Occipital lobe (tissue), 2 donors: ENCODE data around the gene VAMP4. TPM values are rescaled to one million over a fixed set of nuclear protein-coding genes. Genes with fewer than 3 reads are reported as not detected.

Experiments used
- DNase-seq: peaks from one replicate; lab custom pipeline; 2025; lab: John Stamatoyannopoulos, UW
- total RNA-seq: library from RNA; depleted of rRNA; stranded (reverse); fragments of >200 nt; gene quantifications from one replicate; pipeline ENCODE4 v1.2.3, GENCODE V29; 2014

VAMP4 gene, protein sequence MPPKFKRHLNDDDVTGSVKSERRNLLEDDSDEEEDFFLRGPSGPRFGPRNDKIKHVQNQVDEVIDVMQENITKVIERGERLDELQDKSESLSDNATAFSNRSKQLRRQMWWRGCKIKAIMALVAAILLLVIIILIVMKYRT
- total RNA-seq = 22.3 TPM

DNA sequence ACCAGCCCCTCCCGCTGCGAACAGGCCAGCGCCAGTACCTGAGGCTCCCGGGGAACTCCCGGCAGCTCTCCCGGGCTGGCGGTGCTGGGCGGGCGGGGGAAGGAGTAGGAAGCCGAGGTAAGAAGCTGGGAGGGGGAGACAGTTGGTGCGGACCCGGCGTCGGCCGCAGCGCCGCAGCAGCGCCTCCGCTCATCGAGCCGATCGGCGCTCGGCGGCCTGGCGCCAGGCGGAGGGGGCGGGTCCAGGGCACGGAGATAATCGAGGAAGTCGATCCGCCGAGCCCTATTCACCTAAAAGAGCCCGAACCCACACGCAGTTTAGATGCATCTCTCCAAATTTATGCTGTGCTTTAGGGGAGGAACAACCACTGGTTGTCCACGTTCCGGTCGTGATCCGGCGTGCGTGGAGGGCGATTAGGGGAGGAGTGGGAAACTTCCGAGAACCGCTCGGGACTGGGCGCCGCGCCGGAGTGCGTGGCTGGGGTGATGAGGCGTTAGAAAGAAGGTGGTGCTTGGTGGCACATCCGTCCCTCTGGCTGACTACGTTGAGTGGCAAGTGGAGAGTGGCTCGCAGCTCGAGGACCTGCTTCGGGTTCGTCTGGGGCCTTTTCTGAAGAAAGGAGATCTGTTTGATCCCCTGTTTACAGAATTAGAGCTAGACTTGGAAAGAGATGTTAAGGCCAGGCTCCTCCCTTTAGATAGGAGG is at the start of gene VAMP4:
Gene VAMP4 (minus strand): TSS at position 194 of the 705 bp plus-strand sequence. CDS start 3,651 bp downstream, outside the sequence.
- DNase-seq = peak; percentile 89

DNA sequence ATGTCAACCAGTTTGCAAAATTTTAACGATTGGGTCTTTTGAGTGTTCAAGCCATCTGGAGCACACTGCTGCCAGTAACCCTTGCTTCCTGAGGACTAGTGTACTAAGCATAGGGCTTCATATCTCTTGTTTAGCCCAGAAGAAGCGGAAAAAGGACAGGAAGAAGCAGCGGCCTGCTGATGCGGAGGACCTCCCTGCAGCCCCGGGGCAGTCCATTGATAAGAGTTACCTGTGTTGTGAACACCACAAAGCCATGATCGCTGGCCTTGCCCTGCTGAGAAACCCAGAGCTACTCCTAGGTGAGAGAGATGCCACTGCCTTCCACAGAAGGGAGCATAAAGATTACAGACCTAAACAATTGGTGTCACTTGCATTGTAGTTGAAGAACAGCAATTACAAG is 48.5 kb upstream of the VAMP4 start:
- no peak for DNase-seq

DNA sequence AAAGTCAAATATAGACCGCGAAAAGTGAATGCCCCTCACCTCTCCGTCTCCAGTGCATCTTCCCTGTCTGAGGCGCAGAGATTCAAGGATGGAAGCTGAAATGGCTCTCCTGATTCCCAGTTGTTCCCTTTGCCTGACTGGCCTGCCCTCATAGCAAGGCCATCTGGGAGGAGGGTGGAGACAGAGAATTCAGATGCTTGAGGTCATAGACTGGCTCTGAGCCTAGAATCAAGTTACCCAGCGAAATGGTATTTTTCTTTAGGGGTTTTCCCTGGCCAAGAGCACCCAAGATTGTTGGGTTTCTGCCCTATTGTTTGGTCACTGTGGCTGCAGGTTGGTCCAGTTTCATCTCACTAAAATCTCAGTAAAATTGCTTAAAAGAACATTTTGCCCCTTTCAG is 46.8 kb upstream of the VAMP4 start:
- no peak for DNase-seq

DNA sequence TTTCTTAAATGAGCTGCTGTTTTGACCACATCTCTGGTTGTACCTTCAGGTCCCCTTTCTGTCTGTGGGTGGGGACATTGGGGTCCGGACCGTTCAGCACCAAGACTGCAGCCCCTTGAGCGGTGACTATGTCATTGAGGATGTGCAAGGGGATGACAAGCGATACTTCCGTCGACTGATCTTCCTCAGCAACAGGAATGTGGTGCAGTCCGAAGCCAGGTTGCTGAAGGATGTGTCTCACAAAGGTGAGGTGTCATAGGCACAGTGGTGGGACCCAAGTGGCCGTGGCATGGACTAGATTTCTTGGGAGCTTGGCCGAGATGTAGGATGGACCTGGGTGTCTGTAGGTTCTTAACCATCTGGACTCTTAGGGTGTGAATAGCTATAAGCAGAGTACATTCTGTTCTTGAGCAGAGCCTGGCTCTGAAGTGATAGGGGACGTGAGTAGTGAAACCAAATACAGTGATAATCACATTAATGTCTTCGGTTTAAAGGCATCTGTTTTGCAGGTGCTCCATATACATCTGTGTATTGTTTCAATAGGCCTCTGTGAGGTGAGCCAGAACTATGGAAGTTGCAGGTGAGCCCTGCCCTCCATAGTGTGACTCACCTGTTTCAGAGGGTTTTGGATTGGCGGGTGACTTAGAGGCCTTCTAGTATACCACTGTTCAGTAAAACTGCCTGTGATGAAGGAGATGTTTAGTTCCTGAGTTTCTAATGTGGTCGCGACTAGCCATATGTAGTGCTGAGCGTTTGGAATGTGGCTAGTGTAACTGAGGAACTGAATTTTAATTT is 46.0 kb upstream of the VAMP4 start:
- DNase-seq = no peak

DNA sequence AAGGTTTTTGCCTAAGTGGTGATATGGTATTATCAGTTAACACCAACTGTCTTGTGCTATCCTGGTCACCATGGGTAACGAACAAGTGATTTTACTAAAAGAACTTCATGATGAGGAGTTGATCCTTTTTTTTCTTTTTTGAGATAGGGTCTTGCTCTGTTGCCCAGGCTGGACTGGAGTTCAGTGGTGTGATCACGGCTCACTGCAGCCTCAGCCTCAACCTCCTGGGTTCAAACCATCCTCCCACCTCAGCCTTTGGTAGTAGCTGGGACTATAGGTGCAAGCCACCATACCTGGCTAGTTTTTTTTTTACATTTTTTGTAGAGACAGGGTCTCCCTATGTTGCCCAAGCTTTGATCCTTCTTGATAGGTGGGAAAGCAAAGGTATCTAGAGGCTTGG is 44.7 kb upstream of the VAMP4 start:
- DNase-seq = no peak

DNA sequence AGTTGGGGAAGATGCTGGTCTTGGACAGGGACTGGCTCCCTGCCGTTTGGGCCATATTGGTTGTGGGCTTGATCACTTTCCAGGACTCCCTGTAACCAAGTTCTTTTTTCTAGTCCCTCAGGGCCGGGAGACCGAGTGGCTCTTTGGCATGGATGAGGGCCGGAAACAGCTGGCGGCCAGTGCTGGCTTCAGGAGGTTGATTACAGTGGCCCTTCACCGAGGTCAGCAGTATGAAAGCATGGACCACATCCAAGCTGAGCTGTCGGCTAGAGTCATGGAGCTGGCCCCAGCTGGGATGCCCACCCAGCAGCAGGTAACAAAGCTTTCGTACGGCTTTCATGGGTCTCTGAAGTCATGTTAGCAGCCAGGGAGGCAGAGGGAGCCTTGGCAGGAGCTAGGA is 43.9 kb upstream of the VAMP4 start:
- DNase-seq = no peak

DNA sequence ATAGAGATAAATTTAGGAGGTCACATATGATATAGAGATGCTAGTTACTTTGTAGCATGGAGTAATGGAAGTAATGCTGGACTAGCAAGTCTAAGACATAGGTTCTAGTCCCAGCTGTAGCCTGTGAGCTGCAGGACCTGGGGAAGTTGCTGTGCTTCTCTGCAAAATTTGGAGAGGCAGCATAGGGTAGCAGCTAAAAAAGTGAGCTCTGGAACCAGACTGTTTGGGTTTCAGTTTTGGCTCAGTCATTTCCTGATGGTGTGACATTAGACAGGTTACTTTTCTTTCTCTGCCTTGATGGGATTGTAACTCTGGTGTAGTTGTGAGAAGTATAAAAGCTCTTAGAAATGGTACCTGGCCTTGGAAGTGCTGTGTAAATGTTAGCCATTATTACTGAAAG is 42.9 kb upstream of the VAMP4 start:
- DNase-seq = no peak

DNA sequence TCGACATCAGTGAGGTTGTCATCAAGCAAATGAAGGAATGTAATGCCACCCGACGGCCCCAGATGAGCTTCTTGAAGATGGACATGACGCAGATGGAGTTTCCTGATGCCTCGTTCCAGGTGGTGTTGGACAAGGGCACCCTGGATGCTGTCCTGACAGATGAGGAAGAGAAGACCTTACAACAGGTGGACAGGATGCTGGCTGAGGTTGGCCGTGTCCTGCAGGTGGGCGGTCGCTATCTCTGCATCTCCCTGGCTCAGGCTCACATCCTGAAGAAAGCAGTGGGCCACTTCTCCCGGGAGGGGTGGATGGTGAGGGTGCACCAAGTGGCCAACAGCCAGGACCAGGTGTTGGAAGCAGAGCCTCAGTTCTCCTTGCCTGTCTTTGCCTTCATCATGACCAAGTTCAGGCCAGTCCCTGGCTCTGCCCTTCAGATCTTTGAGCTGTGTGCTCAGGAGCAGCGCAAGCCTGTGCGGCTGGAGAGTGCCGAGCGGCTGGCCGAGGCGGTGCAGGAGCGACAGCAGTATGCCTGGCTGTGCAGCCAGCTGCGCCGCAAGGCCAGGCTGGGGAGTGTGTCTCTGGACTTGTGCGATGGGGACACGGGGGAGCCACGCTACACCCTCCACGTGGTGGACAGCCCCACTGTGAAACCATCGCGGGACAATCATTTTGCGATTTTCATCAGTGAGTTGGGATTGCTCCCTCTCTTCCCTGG is 42.1 kb upstream of the VAMP4 start:
- no peak for DNase-seq

DNA sequence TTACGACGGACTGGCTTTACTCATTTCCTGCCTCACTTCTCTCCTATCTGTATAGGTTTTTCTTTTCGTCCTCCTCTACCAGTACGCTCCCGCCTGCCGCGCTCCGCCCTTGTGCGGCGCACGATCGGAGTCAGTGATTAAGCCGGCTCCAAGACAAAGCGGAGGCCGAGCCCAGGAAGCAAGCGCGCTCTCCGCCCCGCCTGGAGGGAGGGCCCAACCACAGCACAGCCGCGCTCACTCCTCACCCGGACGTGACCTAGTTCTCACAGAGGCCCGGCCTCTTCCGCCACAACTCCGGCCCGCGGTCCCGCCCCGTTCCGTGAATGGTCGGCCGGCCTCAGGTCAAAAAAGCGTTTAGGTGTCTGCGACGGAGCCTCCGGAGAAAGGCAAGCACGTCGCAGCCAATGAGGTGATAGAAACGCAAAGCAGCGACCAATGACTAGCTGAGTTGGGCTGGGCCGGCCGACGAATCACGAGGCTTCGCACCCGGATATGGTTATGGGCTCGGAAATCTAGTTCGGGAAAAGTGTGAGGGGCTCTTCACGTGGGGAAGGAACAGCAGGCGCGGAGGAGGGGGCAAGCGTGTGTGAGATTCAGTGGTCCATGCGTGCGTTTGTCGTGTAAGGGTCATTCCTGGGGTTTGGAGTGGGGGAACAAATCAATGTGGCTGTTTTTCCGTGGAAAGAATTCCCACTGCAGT is 39.5 kb upstream of the VAMP4 start, which contains the start of gene METTL13:
Gene METTL13 (plus strand): TSS at position 485 of the 700 bp plus-strand sequence. CDS start 308 bp downstream, outside the sequence.
- DNase-seq = peak; percentile 99

DNA sequence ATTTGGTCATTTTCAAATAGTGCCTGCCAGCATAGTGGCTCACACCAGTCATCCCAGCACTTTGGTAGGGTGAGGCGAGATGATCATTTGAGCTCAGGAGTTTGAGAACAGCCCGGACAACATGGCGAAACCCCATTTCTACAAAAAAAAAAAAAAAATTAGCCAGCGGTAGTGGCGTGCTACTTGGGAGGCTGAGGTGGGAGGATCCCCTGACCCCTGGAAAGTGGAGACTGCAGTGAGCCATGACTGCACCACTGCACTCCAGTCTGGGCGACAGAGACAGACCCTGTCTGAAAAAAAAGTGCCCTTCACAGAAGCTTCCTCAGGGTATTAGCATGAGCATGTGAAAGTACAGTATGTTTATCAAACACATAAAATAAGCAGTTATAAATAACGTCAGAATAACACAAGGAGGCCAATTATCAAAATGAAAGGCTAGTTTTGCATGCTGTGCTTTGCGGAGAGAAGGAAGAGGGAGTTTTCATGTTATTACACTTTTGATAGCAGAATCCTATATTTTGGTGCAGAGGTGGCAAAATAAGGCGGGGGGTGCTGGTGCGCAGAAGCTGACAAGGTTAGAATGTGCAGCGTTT is 38.8 kb upstream of the VAMP4 start:
- DNase-seq = no peak

DNA sequence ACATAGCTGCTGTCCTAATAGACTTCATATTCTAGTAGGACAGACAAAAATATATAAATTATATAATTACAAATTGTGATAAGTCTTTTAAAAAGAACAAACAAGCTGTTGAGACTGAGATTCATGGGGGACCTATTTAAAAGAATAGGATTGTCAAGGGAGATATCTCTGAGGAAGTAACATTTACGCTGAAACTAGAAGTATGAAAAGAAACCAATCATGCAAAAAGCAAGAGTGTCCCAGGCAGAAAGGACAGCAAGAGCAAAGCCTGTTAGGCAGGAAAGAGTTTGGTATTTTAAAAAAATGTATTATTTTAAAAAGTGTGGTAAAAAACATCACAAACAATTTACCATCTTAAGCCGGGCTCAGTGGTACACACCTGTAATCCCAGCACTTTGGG is 30.4 kb upstream of the VAMP4 start:
- DNase-seq = no peak

DNA sequence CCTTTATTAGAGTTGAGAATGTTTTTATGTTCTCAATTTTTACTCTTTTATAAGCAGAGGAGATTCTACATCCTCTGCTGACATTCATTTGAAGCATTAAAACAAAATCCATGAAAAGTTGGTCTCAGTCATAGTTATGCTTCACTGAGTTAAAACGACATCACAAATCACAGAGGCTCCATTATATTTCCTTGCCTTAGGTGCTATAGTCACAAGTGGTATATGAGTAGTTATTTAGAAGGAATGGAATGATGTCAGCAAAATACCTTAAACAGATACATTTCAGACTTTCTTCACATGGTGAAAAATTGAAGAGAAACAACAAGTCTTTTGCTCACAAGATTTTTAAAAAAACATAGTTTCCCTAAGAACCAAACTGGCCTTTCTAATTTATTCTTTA is 27.9 kb upstream of the VAMP4 start:
- DNase-seq = no peak

DNA sequence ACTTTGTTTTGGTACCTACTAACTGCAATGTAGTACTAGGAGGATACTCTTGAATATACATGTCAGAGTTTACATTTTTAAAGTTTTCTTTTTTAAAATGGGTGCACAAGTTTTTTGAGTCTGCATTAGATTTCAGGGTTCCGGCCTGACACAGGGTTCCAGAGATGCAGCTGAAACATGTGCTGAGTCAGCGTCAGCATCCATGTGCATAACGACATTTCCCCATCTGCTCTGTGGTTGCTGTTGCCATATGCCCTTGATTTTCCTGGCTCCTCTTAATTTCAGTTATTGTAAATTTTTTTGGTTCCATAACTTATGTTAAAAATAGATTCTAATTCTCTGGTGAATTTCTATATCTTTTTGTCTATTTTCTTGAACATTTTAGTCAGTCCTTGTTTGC is 27.3 kb upstream of the VAMP4 start:
- DNase-seq = no peak

DNA sequence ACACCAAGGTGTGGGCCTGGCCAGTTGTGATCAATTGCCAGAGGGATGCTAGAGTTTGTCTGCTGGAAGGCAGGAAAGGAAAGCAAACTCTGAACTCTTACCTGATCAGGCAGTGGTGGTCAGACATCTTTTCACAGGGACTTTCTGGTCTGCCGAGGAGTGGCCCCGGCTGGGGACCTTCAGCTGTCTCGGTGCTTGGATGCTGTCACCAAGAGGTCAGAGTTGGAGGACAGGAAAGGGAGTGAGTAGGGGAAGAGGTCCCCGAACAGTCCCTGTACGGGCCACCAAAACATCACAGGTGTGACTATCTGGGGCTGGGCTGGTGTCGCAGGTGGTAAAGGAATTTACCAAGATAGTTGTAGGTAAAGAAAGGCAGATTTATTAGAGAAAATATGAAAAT is 21.9 kb upstream of the VAMP4 start:
- no peak for DNase-seq

DNA sequence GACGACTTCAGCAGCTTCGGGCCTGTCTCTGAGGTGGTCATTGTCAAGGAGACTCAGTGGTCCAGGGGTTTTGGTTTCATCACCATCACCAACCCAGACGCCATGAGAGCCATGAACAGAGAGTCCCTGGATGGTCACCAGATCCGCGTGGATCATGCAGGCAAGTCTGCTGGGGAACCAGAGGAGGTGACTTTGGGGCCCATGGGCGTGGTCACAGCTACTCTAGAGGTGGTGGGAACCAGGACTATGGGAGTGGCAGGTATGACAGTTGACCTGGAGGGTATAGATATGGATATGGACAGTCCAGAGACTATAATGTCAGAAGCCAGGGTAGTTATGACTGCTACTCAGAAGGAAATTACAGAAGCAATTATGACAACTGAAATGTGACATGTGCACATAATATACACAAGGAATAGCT is 20.3 kb upstream of the VAMP4 start:
- DNase-seq = no peak

DNA sequence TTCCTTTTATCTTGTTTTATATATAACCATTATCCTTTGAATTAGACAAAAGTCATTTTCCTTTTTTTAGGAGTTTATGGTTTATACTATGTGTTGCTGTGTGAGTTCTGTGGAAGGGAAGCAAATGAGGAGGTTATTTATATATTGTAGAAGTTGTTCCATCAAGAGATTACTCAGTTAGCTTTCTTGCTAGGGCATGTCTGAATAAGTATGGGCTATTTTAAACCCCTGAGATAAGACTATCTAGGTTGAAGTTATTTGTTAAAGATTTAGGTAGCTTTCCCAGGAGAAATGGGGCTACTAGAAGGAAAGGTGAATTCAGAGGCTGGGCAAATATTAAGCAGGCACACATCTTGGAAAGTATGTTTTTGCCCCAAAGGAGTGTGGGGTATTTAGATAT is 16.1 kb upstream of the VAMP4 start:
- no peak for DNase-seq

DNA sequence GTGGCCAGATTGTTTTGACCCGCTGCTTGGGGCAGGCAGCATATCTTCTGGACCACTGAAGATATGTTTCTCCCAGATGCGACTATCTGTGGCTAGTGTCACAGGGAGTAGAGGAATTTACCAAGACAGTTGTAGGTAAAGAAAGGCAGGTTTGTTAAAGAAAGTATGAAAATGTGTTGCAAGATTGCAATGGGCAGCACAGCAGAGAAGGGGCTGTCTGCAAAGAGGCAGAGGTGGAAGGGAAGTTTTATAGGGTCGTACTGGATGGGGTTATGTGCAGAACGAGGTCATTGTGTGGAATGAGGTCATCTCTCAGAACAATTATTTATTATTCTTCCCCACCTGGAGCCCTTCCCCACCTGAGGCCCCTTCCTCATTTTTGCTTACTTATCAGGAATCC is 15.0 kb upstream of the VAMP4 start:
- no peak for DNase-seq

DNA sequence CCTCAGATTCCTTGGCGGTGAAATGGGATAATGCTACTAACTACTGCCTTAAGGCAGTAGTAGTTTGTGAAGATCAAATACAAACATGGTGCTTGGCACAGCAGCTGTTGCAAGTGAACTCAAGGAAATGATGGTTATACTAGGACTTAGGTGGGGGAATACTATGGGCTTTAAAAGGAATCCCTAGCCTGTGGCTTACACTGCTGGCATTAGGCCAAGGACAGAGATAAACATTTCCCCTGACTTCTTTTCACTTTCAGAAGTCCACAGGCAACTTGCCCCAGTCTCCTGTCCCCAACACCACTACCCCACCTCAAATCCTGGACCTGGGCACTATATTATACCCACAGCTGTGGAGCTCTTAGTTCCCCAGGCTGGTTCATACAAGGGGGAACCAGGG is 13.1 kb upstream of the VAMP4 start:
- no peak for DNase-seq

DNA sequence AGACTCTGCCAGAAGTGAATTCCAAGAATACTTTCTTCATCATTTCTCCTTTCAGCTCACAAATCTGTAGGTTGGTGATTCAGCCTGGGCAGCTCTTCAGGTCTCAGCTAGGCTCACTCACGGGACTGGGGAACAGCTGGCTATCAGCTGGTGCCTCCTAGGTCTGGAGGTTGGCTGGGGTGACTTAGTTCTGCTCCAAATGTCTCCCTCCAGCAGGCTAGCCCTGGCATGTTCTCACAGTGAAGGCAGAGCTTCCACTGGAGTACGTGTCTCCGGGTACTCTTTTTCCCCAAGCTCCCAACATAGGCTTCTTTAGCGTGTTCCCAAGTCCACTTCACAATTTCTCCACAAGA is 12.5 kb upstream of the VAMP4 start:
- DNase-seq = no peak

DNA sequence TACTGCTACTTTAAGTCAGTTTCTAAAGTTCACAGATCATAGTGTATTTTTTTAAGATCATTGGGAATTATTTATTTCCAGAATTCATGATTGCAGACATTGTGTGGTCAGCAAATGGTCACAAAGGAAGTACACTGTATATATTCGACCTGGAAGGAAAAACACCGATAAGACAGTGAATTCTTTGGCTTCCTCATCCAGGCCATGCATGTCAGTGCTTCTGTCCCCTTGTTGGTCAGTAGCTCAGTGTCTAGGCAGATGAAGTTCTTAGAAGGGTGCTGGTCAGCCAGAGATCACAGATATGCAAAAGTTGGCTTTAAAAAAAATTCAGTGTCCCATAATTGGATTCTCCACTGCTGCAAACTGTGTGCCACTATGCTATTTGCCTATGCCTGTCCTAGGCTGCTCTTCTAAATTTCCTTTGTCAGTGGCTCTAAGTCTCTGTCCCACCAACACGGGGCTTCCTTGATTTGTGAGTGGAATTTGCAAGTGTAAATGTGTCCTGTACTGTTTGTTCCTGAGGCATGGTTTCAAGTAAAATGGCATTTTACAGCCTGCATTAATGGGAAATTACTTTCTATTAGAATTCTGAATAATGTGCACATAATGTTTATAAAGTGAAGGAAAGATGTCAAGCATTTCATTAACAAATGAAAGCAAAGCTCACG is 12.0 kb upstream of the VAMP4 start:
- DNase-seq = no peak

DNA sequence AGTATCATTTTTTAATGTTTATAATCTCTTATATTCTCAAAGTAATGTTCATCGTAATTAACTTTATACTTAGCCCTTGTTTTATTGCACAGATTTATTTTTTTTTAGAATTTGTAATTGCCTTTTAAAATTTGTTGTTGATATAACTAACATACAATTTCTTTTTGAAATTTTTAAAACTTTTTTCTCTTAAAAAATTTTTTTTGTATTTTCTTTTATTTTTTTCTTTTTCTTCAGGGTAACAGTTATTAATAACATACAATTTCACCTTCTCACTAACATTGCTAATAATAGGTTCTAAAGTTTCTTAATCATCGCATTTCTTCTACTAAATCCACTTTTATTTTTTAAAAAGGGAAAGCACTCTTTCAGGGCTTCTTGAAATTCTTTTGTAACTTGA is 11.3 kb upstream of the VAMP4 start:
- no peak for DNase-seq
